Right ventricle myocardium superior (tissue), 1 donor: Measurements from ENCODE around the gene FAM168B. TPM values are rescaled to one million over a fixed set of nuclear protein-coding genes. Genes with fewer than 3 reads are reported as not detected.

Experiments used
- ATAC-seq: fragments of 200-7000 bp; cut with Tn5 transposase; one replicate; pipeline ENCODE4 v1.9.1; 2020; ENCODE audit warnings: mild to moderate bottlenecking; ENCODE audit not compliant: poor library complexity
- DNase-seq: peaks from one replicate; pipeline ENCODE4 v3.0.0-alpha.2; 2020
- intact Hi-C: fragments of 100-400 bp; cut with DNase I; formaldehyde crosslinking; loops from one replicate; pipeline ENCODE4 v1.11.2; 2022
- total RNA-seq: library from RNA; stranded (reverse); fragmentation: NEBNext Ultra II Directional; extraction: Animal tissue kit (Norgen Biotek cat#: 25700); gene quantifications from one replicate; pipeline ENCODE4 v1.2.1, GENCODE V29; 2021
- donor health status: DM: no; HTN: yes; CAD: no; lungs with severe emphysema.

The FAM168B gene
- total RNA-seq, 1 donor from 2014 or later: 83.6 TPM

GRCh38 chr2:131063501-131064283, 29.6 kb downstream of the FAM168B start:
- ATAC-seq (peak; percentile 51), DNase-seq (no peak)
- intact Hi-C loops: no loop called here

- no peak for DNase-seq
- intact Hi-C loops: no loop called here
- ATAC-seq: no peak
These were observed 34.3 kb downstream of the FAM168B start for GRCh38 chr2:131058920-131059319.

- DNase-seq (no peak), ATAC-seq (no peak)
- intact Hi-C loops: no loop called here
These were observed 34.9 kb downstream of the FAM168B start for GRCh38 chr2:131058214-131058843.

- DNase-seq (no peak), ATAC-seq (no peak)
- intact Hi-C loops: no loop called here
These were observed 36.4 kb downstream of the FAM168B start for GRCh38 chr2:131056932-131057287.

GRCh38 chr2:131056204-131056931, 36.9 kb downstream of the FAM168B start:
- DNase-seq (no peak), ATAC-seq (peak; percentile 67)

GRCh38 chr2:131055169-131056065, 37.8 kb downstream of the FAM168B start:
- peak; percentile 38 for ATAC-seq
- intact Hi-C loops: no loop called here
- DNase-seq: no peak

More at GRCh38 chr2:131056204-131056931, 36.9 kb downstream of the FAM168B start:
- intact Hi-C loops: no loop called here

GRCh38 chr2:131054488-131054887, 38.8 kb downstream of the FAM168B start:
- DNase-seq: no peak
- ATAC-seq: no peak
- intact Hi-C loops: no loop called here

- intact Hi-C loops: no loop called here
- no peak for ATAC-seq
- DNase-seq: no peak
These were observed 40.5 kb downstream of the FAM168B start for GRCh38 chr2:131052741-131053263.

- intact Hi-C loops: no loop called here
- ATAC-seq: no peak
- no peak for DNase-seq
These were observed 42.4 kb downstream of the FAM168B start for GRCh38 chr2:131050896-131051295.

- intact Hi-C loops: no loop called here
- ATAC-seq (no peak), DNase-seq (no peak)
These were observed 44.0 kb downstream of the FAM168B start for GRCh38 chr2:131049150-131049718.

- intact Hi-C loops: no loop called here
- DNase-seq (no peak), ATAC-seq (no peak)
These were observed 44.6 kb downstream of the FAM168B start for GRCh38 chr2:131048641-131049040.

GRCh38 chr2:131047920-131048560, 45.2 kb downstream of the FAM168B start:
- intact Hi-C loops: no loop called here
- DNase-seq (no peak), ATAC-seq (no peak)

GRCh38 chr2:131046918-131047652, 46.2 kb downstream of the FAM168B start:
- ATAC-seq: peak; percentile 71

GRCh38 chr2:131046028-131046917, 47.0 kb downstream of the FAM168B start:
- DNase-seq (no peak), ATAC-seq (peak; percentile 38)
- intact Hi-C loops: no loop called here

More at GRCh38 chr2:131046918-131047652, 46.2 kb downstream of the FAM168B start:
- intact Hi-C loops: no loop called here
- no peak for DNase-seq

GRCh38 chr2:131045286-131046027, 47.8 kb downstream of the FAM168B start:
- intact Hi-C loops: no loop called here
- ATAC-seq: no peak
- no peak for DNase-seq
